HepG2 (cell line): ENCODE measurements around the gene CKAP5. TPM values are rescaled to one million over a fixed set of nuclear protein-coding genes. Genes with fewer than 3 reads are reported as not detected.
A peak's percentile ranks its signal among the peaks of the same experiment; 100 is the strongest.

Experiments used
- ATAC-seq: fragments of 200-7000 bp; cut with Tn5 transposase; 3 replicates; pipeline ENCODE4 v1.9.1; 2020; ENCODE audit warnings: mild to moderate bottlenecking, moderate library complexity
- BruUV-seq: library from RNA; stranded (reverse); fragments of 400-500 nt; replicated peaks from 2 replicates; lab custom pipeline; 2021; lab: Mats Ljungman, UMichigan
- CTCF ChIA-PET: fragments of 300-600 bp; formaldehyde crosslinking; extraction: SDS; loops from one replicate; lab custom pipeline; 2021; ENCODE audit warnings: low total read pairs, inconsistent platforms, low intra/inter-chr PET ratio; lab: Yijun Ruan, JAX
- POLR2A ChIA-PET: fragments of 350-600 bp; sonication (Branson Sonifier 250); formaldehyde crosslinking; loops from one replicate; lab custom pipeline; 2020; ENCODE audit warnings: antibody characterized with exemption, inconsistent platforms; lab: Yijun Ruan, JAX
- DNase-seq: peaks from one replicate; pipeline ENCODE4 v3.0.0-alpha.2; 2015; ENCODE audit warnings: low spot score
- FAIRE-seq: peaks from 3 replicates; lab custom pipeline; 2011; peaks lifted over from hg19 to GRCh38; lab: Jason Lieb, UNC
- H2AFZ ChIP-seq: one replicate; pipeline ENCODE4 v1.6.1; 2011; ENCODE audit warnings: low read length, inconsistent platforms
- H3K27ac ChIP-seq: fragments of 300-600 bp; 3 replicates; pipeline ENCODE4 v1.8.0; 2011; ENCODE audit warnings: mixed run types, mild to moderate bottlenecking, mixed read lengths, low read length, inconsistent platforms; ENCODE audit not compliant: insufficient read depth; ENCODE audit errors: extremely low read length
- H3K27me3 ChIP-seq, 2 experiments: fragments of 200-600 bp in 1 of 2; 2 replicates in 1 of 2; 3 replicates in 1 of 2; pipeline versions ENCODE4 v1.6.0 to v1.8.0; 2011; ENCODE audit warnings: low read length in 2 of 2, mild to moderate bottlenecking in 2 of 2, moderate library complexity in 2 of 2, inconsistent platforms in 1 of 2; ENCODE audit not compliant: insufficient read depth in 2 of 2, control insufficient read depth in 1 of 2
- H3K36me3 ChIP-seq, 2 experiments: fragments of 200-600 bp in 1 of 2; replicated peaks in 1 of 2; 2 replicates in 1 of 2; 3 replicates in 1 of 2; pipeline versions ENCODE4 v1.5.1 to v1.8.0; 2011; ENCODE audit warnings: low read length in 2 of 2, inconsistent platforms in 1 of 2; ENCODE audit not compliant: insufficient read depth in 2 of 2, control insufficient read depth in 1 of 2
- H3K4me1 ChIP-seq: 2 replicates; pipeline ENCODE4 v1.5.1; 2012; ENCODE audit warnings: low read length, inconsistent platforms; ENCODE audit not compliant: insufficient read depth
- H3K4me2 ChIP-seq: 2 replicates; pipeline ENCODE4 v1.6.0; 2011; ENCODE audit warnings: low read depth, low read length, inconsistent platforms
- H3K4me3 ChIP-seq, 3 experiments: fragments of 200-600 bp in 1 of 3; sonication (generic), shearing (Covaris generic) in 1 of 3; replicated peaks in 1 of 3; 2 replicates each; pipeline ENCODE4 v1.5.1; 2011 to 2016; ENCODE audit warnings: low read length in 3 of 3, inconsistent platforms in 2 of 3, low read depth in 2 of 3, mild to moderate bottlenecking in 2 of 3, control low read depth in 1 of 3, mixed read lengths in 1 of 3; ENCODE audit not compliant: insufficient read depth in 1 of 3
- H3K79me2 ChIP-seq: one replicate; pipeline ENCODE4 v1.6.1; 2011; ENCODE audit warnings: low read length, inconsistent platforms; ENCODE audit not compliant: insufficient read depth
- H3K9ac ChIP-seq: 2 replicates; pipeline ENCODE4 v1.6.0; 2011; ENCODE audit warnings: mild to moderate bottlenecking, low read depth, low read length, inconsistent platforms; ENCODE audit not compliant: insufficient read depth
- H3K9me3 ChIP-seq: 2 replicates; pipeline ENCODE4 v1.5.1; 2012; ENCODE audit warnings: mild to moderate bottlenecking, low read length
- H4K20me1 ChIP-seq: 2 replicates; pipeline ENCODE4 v1.6.0; 2011; ENCODE audit warnings: inconsistent platforms, mild to moderate bottlenecking, low read length, moderate library complexity; ENCODE audit not compliant: insufficient read depth
- CC2D1A ChIP-seq: sonication (generic); formaldehyde crosslinking; IDR thresholded peaks from 2 replicates; pipeline ENCODE4 v1.8.1; 2023; ENCODE audit warnings: mild to moderate bottlenecking, missing genetic modification reagents
- GATAD2A ChIP-seq: IDR thresholded peaks from 2 replicates; pipeline ENCODE4 v1.6.1; 2016
- HNRNPL ChIP-seq: fragments of 200-400 bp; formaldehyde crosslinking; IDR thresholded peaks from 2 replicates; pipeline ENCODE4 v1.6.1; 2017; ENCODE audit warnings: mild to moderate bottlenecking, low read depth, low read length
- HOXA9 ChIP-seq: sonication (generic); formaldehyde crosslinking; IDR thresholded peaks from 2 replicates; pipeline ENCODE4 v1.8.1; 2022; ENCODE audit warnings: missing genetic modification reagents, mild to moderate bottlenecking, moderate library complexity, borderline replicate concordance
- U2AF1 ChIP-seq: fragments of 200-400 bp; formaldehyde crosslinking; optimal IDR thresholded peaks from 2 replicates; pipeline ENCODE3; 2017; ENCODE audit warnings: mild to moderate bottlenecking, low read depth, low read length
- ZNF180 ChIP-seq: sonication (generic); formaldehyde crosslinking; IDR thresholded peaks from 2 replicates; pipeline ENCODE4 v1.4.0; 2020; ENCODE audit warnings: low read depth, missing genetic modification reagents, borderline replicate concordance
- ZNF629 ChIP-seq: sonication (generic); formaldehyde crosslinking; conservative IDR thresholded peaks from 2 replicates; pipeline ENCODE4 v1.5.0; 2020; ENCODE audit warnings: missing genetic modification reagents
- ZNF678 ChIP-seq: sonication (generic); formaldehyde crosslinking; IDR thresholded peaks from 2 replicates; pipeline ENCODE4 v1.4.0; 2020; ENCODE audit warnings: mild to moderate bottlenecking, missing genetic modification reagents
- WGBS: methylation state at CpG from one replicate; pipeline ENCODE4 v1.1.6; 2017; ENCODE audit warnings: low lambda C conversion rate; 5-methylcytosine and 5-hydroxymethylcytosine counted together
- in situ Hi-C: cut with HindIII; loops from 2 replicates; pipeline ENCODE4 v1.10.0; 2017; ENCODE audit warnings: low pct_unique_long_range_greater_than_20kb; ENCODE audit not compliant: extremely low pct_ligation_motif_present
- intact Hi-C: fragments of 100-400 bp; cut with micrococcal nuclease; formaldehyde crosslinking; loops from one replicate; pipeline ENCODE4 v1.10.0; 2022; ENCODE audit not compliant: unreplicated experiment
- polyA plus RNA-seq, 8 experiments: library from polyadenylated mRNA; depleted of rRNA in 3 of 8; stranded (reverse) in 7 of 8; unstranded in 1 of 8; fragments of >200 nt; fragmentation: Illumina TruSeq in 4 of 8; extraction: Trizol in 4 of 8; gene quantifications; 2 replicates each; pipeline versions ENCODE4 v1.2.1 to v1.2.3, GENCODE V29; 2011 to 2016; ENCODE audit warnings: low read depth in 4 of 8, missing spikeins in 1 of 8, mixed read lengths in 1 of 8; ENCODE audit not compliant: insufficient read depth in 1 of 8
- total RNA-seq, 5 experiments: library from RNA; depleted of rRNA; stranded (reverse); fragments of >200 nt; fragmentation: Illumina TruSeq; extraction: Trizol; gene quantifications; 2 replicates each; pipeline ENCODE4 v1.2.3, GENCODE V29; 2016; ENCODE audit warnings: low read depth in 1 of 5
- TF ChIP-seq, protein P1 (sequence below): sonication (generic); formaldehyde crosslinking; IDR thresholded peaks from 2 replicates; pipeline ENCODE4 v1.4.0; 2020; ENCODE audit warnings: missing genetic modification reagents, borderline replicate concordance
- TF ChIP-seq, protein P2 (sequence below): sonication (generic); formaldehyde crosslinking; IDR thresholded peaks from 2 replicates; pipeline ENCODE4 v1.9.0; 2022; ENCODE audit warnings: low read depth, missing genetic modification reagents
- TF ChIP-seq, protein P3 (sequence below), 2 experiments: IDR thresholded peaks; 2 replicates each; pipeline ENCODE4 v1.6.1; 2011 to 2012; ENCODE audit warnings: low read length in 2 of 2, borderline replicate concordance in 1 of 2, low read depth in 1 of 2, mild to moderate bottlenecking in 1 of 2, moderate library complexity in 1 of 2
- TF ChIP-seq, protein P4 (sequence below): sonication (generic); formaldehyde crosslinking; IDR thresholded peaks from 2 replicates; pipeline ENCODE4 v1.5.0; 2020; ENCODE audit warnings: mild to moderate bottlenecking, missing genetic modification reagents, moderate library complexity

CKAP5 gene
- total and polyA plus RNA-seq, 2 of the 13 experiments (the other 11 are each of a cell fraction or from before 2014, with no cell fraction given) = 79.2 to 103 TPM

DNA sequence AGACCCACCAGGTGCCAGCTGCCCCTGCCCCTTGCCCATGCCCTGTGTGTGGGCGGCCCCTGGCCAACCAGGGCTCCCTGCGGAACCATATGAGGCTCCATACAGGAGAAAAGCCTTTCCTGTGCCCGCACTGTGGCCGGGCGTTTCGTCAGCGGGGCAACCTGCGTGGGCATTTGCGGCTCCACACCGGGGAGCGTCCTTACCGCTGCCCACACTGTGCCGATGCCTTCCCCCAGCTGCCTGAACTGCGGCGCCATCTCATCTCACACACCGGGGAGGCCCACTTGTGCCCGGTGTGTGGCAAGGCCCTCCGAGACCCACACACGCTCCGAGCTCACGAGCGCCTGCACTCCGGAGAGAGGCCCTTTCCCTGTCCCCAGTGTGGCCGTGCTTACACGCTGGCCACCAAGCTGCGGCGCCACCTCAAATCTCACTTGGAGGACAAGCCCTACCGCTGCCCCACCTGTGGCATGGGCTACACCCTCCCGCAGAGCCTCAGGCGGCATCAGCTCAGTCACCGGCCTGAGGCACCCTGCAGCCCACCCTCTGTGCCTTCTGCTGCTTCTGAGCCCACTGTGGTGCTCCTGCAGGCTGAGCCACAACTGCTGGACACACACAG lies 140.9 kb downstream of the CKAP5 start:
- FAIRE-seq (no peak), DNase-seq (no peak), ATAC-seq (no peak)
- H3K4me3 ChIP-seq = no peak overlapping the region
- H3K9ac ChIP-seq = no peak overlapping the region
- no peak overlapping the region for H3K4me2 ChIP-seq
- H3K27ac ChIP-seq = no peak overlapping the region
- peaks cover 27% of the 10 kb centered on the region for H3K79me2 ChIP-seq
- ChIA-PET CTCF (no interaction called here), POLR2A (interaction anchor here (11.5 kb wide), 1 partner anchor 13 kb away, joined by 272 read pairs; the partner anchor contains the start of gene F2)
- H3K27me3 ChIP-seq = no peaks in the 10 kb centered on the region; a peak in 1 of 5 replicates
- peaks cover 30% of the 10 kb centered on the region for H3K4me1 ChIP-seq
- no peaks in the 10 kb centered on the region for H4K20me1 ChIP-seq
- in situ Hi-C loops (no loop called here), intact Hi-C loops (no loop called here)
- no peaks in the 10 kb centered on the region for H3K9me3 ChIP-seq
- 98% methylated on average over 21 of the region's 31 CpGs for WGBS
- no TSS peak for BruUV-seq
- peaks cover 25 to 46% of the 10 kb centered on the region in 2 experiments for H3K36me3 ChIP-seq
- no peak overlapping the region for H2AFZ ChIP-seq
- TF ChIP-seq ZNF678 (CRISPR knock-in tag) (no peak), ZNF629 (no peak), U2AF1 (no peak), HNRNPL (0 out of 2 replicates have a peak, but pooled peaks have one; percentile 56), HOXA9 (CRISPR knock-in tag) (no peak), GATAD2A (CRISPR knock-in tag) (no peak), CC2D1A (CRISPR knock-in tag) (no peak), ZNF180 (no peak)
- TF ChIP-seq, protein P1, sequence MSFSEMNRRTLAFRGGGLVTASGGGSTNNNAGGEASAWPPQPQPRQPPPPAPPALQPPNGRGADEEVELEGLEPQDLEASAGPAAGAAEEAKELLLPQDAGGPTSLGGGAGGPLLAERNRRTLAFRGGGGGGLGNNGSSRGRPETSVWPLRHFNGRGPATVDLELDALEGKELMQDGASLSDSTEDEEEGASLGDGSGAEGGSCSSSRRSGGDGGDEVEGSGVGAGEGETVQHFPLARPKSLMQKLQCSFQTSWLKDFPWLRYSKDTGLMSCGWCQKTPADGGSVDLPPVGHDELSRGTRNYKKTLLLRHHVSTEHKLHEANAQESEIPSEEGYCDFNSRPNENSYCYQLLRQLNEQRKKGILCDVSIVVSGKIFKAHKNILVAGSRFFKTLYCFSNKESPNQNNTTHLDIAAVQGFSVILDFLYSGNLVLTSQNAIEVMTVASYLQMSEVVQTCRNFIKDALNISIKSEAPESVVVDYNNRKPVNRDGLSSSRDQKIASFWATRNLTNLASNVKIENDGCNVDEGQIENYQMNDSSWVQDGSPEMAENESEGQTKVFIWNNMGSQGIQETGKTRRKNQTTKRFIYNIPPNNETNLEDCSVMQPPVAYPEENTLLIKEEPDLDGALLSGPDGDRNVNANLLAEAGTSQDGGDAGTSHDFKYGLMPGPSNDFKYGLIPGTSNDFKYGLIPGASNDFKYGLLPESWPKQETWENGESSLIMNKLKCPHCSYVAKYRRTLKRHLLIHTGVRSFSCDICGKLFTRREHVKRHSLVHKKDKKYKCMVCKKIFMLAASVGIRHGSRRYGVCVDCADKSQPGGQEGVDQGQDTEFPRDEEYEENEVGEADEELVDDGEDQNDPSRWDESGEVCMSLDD (CRISPR knock-in tag) = no peak
- TF ChIP-seq, protein P2, sequence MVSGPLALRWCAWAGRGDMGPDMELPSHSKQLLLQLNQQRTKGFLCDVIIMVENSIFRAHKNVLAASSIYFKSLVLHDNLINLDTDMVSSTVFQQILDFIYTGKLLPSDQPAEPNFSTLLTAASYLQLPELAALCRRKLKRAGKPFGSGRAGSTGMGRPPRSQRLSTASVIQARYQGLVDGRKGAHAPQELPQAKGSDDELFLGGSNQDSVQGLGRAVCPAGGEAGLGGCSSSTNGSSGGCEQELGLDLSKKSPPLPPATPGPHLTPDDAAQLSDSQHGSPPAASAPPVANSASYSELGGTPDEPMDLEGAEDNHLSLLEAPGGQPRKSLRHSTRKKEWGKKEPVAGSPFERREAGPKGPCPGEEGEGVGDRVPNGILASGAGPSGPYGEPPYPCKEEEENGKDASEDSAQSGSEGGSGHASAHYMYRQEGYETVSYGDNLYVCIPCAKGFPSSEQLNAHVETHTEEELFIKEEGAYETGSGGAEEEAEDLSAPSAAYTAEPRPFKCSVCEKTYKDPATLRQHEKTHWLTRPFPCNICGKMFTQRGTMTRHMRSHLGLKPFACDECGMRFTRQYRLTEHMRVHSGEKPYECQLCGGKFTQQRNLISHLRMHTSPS (CRISPR knock-in tag) = no peak
- TF ChIP-seq, protein P3, sequence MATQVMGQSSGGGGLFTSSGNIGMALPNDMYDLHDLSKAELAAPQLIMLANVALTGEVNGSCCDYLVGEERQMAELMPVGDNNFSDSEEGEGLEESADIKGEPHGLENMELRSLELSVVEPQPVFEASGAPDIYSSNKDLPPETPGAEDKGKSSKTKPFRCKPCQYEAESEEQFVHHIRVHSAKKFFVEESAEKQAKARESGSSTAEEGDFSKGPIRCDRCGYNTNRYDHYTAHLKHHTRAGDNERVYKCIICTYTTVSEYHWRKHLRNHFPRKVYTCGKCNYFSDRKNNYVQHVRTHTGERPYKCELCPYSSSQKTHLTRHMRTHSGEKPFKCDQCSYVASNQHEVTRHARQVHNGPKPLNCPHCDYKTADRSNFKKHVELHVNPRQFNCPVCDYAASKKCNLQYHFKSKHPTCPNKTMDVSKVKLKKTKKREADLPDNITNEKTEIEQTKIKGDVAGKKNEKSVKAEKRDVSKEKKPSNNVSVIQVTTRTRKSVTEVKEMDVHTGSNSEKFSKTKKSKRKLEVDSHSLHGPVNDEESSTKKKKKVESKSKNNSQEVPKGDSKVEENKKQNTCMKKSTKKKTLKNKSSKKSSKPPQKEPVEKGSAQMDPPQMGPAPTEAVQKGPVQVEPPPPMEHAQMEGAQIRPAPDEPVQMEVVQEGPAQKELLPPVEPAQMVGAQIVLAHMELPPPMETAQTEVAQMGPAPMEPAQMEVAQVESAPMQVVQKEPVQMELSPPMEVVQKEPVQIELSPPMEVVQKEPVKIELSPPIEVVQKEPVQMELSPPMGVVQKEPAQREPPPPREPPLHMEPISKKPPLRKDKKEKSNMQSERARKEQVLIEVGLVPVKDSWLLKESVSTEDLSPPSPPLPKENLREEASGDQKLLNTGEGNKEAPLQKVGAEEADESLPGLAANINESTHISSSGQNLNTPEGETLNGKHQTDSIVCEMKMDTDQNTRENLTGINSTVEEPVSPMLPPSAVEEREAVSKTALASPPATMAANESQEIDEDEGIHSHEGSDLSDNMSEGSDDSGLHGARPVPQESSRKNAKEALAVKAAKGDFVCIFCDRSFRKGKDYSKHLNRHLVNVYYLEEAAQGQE (IDR thresholded peaks at IDR 0.05; ENCODE audit: borderline replicate concordance in 1 of 2, low read depth in 1 of 2, low read length in 2 of 2) = no peak
- TF ChIP-seq, protein P4, sequence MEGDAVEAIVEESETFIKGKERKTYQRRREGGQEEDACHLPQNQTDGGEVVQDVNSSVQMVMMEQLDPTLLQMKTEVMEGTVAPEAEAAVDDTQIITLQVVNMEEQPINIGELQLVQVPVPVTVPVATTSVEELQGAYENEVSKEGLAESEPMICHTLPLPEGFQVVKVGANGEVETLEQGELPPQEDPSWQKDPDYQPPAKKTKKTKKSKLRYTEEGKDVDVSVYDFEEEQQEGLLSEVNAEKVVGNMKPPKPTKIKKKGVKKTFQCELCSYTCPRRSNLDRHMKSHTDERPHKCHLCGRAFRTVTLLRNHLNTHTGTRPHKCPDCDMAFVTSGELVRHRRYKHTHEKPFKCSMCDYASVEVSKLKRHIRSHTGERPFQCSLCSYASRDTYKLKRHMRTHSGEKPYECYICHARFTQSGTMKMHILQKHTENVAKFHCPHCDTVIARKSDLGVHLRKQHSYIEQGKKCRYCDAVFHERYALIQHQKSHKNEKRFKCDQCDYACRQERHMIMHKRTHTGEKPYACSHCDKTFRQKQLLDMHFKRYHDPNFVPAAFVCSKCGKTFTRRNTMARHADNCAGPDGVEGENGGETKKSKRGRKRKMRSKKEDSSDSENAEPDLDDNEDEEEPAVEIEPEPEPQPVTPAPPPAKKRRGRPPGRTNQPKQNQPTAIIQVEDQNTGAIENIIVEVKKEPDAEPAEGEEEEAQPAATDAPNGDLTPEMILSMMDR (CRISPR knock-in tag) = no peak
